ENCODE data around the gene MEX3C. TPM values are rescaled to one million over a fixed set of nuclear protein-coding genes. Genes with fewer than 3 reads are reported as not detected.

MEX3C gene
- polyA plus RNA-seq, 2 donors = 8.0 to 8.1 TPM

- Histone ChIP-seq H3K4me3 (ENCODE audit: low read depth in 1 of 2, low read length in 2 of 2) (no peak overlapping the region), H3K4me1 (ENCODE audit: control insufficient read depth in 2 of 2, insufficient read depth in 2 of 2, low read length in 1 of 2) (peaks cover 0 to 3% of the 10 kb centered on the region in 2 donors), H3K36me3 (ENCODE audit: control insufficient read depth in 2 of 2, insufficient read depth in 2 of 2, low read length in 1 of 2) (no peaks in the 10 kb centered on the region), H3K27me3 (ENCODE audit: control insufficient read depth in 1 of 2, insufficient read depth in 2 of 2, low read length in 2 of 2) (no peaks in the 10 kb centered on the region), H3K9me3 (ENCODE audit: control insufficient read depth in 2 of 2, insufficient read depth in 1 of 2, low read depth in 1 of 2, low read length in 1 of 2) (no peaks in the 10 kb centered on the region), H3K27ac (ENCODE audit: low read depth in 2 of 2, low read length in 1 of 2) (no peak overlapping the region)
- 52 to 65% methylated on average over 3 of the region's 3 CpGs for WGBS, 2 donors
Observed at GRCh38 chr18:51192696-51193095, 4.8 kb downstream of the MEX3C start.

GRCh38 chr18:51192026-51192425 is 5.5 kb downstream of the MEX3C start:
- H3K36me3 ChIP-seq (ENCODE audit: control insufficient read depth in 2 of 2, insufficient read depth in 2 of 2, low read length in 1 of 2) = no peaks in the 10 kb centered on the region
- H3K27me3 ChIP-seq (ENCODE audit: control insufficient read depth in 1 of 2, insufficient read depth in 2 of 2, low read length in 2 of 2) = no peaks in the 10 kb centered on the region
- H3K9me3 ChIP-seq (ENCODE audit: control insufficient read depth in 2 of 2, insufficient read depth in 1 of 2, low read depth in 1 of 2, low read length in 1 of 2) = no peaks in the 10 kb centered on the region
- 75 to 76% methylated on average over 2 of the region's 2 CpGs for WGBS, 2 donors
- no peak overlapping the region for H3K4me3 ChIP-seq (ENCODE audit: low read depth in 1 of 2, low read length in 2 of 2)
- H3K27ac ChIP-seq (ENCODE audit: low read depth in 2 of 2, low read length in 1 of 2) = no peak overlapping the region
- H3K4me1 ChIP-seq (ENCODE audit: control insufficient read depth in 2 of 2, insufficient read depth in 2 of 2, low read length in 1 of 2) = peaks cover 0 to 3% of the 10 kb centered on the region in 2 donors

GRCh38 chr18:51191128-51191717 is 6.3 kb downstream of the MEX3C start:
- no peaks in the 10 kb centered on the region for H3K27me3 ChIP-seq (ENCODE audit: control insufficient read depth in 1 of 2, insufficient read depth in 2 of 2, low read length in 2 of 2)
- H3K9me3 ChIP-seq (ENCODE audit: control insufficient read depth in 2 of 2, insufficient read depth in 1 of 2, low read depth in 1 of 2, low read length in 1 of 2) = no peaks in the 10 kb centered on the region
- peaks cover 0 to 3% of the 10 kb centered on the region in 2 donors for H3K4me1 ChIP-seq (ENCODE audit: control insufficient read depth in 2 of 2, insufficient read depth in 2 of 2, low read length in 1 of 2)
- no peak overlapping the region for H3K4me3 ChIP-seq (ENCODE audit: low read depth in 1 of 2, low read length in 2 of 2)
- H3K36me3 ChIP-seq (ENCODE audit: control insufficient read depth in 2 of 2, insufficient read depth in 2 of 2, low read length in 1 of 2) = no peaks in the 10 kb centered on the region
- WGBS, 2 donors = 37 to 46% methylated on average over 4 of the region's 4 CpGs
- H3K27ac ChIP-seq (ENCODE audit: low read depth in 2 of 2, low read length in 1 of 2) = no peak overlapping the region

- Histone ChIP-seq H3K4me3 (ENCODE audit: low read depth in 1 of 2, low read length in 2 of 2) (no peak overlapping the region), H3K9me3 (ENCODE audit: control insufficient read depth in 2 of 2, insufficient read depth in 1 of 2, low read depth in 1 of 2, low read length in 1 of 2) (no peaks in the 10 kb centered on the region), H3K27ac (ENCODE audit: low read depth in 2 of 2, low read length in 1 of 2) (no peak overlapping the region), H3K4me1 (ENCODE audit: control insufficient read depth in 2 of 2, insufficient read depth in 2 of 2, low read length in 1 of 2) (peaks cover 0 to 5% of the 10 kb centered on the region in 2 donors), H3K27me3 (ENCODE audit: control insufficient read depth in 1 of 2, insufficient read depth in 2 of 2, low read length in 2 of 2) (no peaks in the 10 kb centered on the region), H3K36me3 (ENCODE audit: control insufficient read depth in 2 of 2, insufficient read depth in 2 of 2, low read length in 1 of 2) (peaks cover 0 to 4% of the 10 kb centered on the region in 2 donors)
Observed at GRCh38 chr18:51190000-51190399, 7.5 kb downstream of the MEX3C start.

GRCh38 chr18:51188024-51188701 is 9.3 kb downstream of the MEX3C start:
- 76 to 84% methylated on average over 6 of the region's 6 CpGs for WGBS, 2 donors
- Histone ChIP-seq H3K36me3 (ENCODE audit: control insufficient read depth in 2 of 2, insufficient read depth in 2 of 2, low read length in 1 of 2) (peaks cover 0 to 4% of the 10 kb centered on the region in 2 donors), H3K27ac (ENCODE audit: low read depth in 2 of 2, low read length in 1 of 2) (no peak overlapping the region), H3K27me3 (ENCODE audit: control insufficient read depth in 1 of 2, insufficient read depth in 2 of 2, low read length in 2 of 2) (no peaks in the 10 kb centered on the region), H3K4me3 (ENCODE audit: low read depth in 1 of 2, low read length in 2 of 2) (no peak overlapping the region), H3K4me1 (ENCODE audit: control insufficient read depth in 2 of 2, insufficient read depth in 2 of 2, low read length in 1 of 2) (peaks cover 0 to 5% of the 10 kb centered on the region in 2 donors), H3K9me3 (ENCODE audit: control insufficient read depth in 2 of 2, insufficient read depth in 1 of 2, low read depth in 1 of 2, low read length in 1 of 2) (no peaks in the 10 kb centered on the region)

- Histone ChIP-seq H3K36me3 (ENCODE audit: control insufficient read depth in 2 of 2, insufficient read depth in 2 of 2, low read length in 1 of 2) (peaks cover 0 to 4% of the 10 kb centered on the region in 2 donors), H3K4me1 (ENCODE audit: control insufficient read depth in 2 of 2, insufficient read depth in 2 of 2, low read length in 1 of 2) (peaks cover 0 to 5% of the 10 kb centered on the region in 2 donors), H3K27me3 (ENCODE audit: control insufficient read depth in 1 of 2, insufficient read depth in 2 of 2, low read length in 2 of 2) (no peaks in the 10 kb centered on the region), H3K9me3 (ENCODE audit: control insufficient read depth in 2 of 2, insufficient read depth in 1 of 2, low read depth in 1 of 2, low read length in 1 of 2) (no peaks in the 10 kb centered on the region), H3K27ac (ENCODE audit: low read depth in 2 of 2, low read length in 1 of 2) (no peak overlapping the region), H3K4me3 (ENCODE audit: low read depth in 1 of 2, low read length in 2 of 2) (no peak overlapping the region)
- 93 to 96% methylated on average over 1 of the region's 1 CpG for WGBS, 2 donors
Observed at GRCh38 chr18:51185075-51185474, 12.4 kb downstream of the MEX3C start.

- Histone ChIP-seq H3K9me3 (ENCODE audit: control insufficient read depth in 2 of 2, insufficient read depth in 1 of 2, low read depth in 1 of 2, low read length in 1 of 2) (no peaks in the 10 kb centered on the region), H3K27me3 (ENCODE audit: control insufficient read depth in 1 of 2, insufficient read depth in 2 of 2, low read length in 2 of 2) (no peaks in the 10 kb centered on the region), H3K4me3 (ENCODE audit: low read depth in 1 of 2, low read length in 2 of 2) (no peak overlapping the region), H3K4me1 (ENCODE audit: control insufficient read depth in 2 of 2, insufficient read depth in 2 of 2, low read length in 1 of 2) (peaks cover 0 to 5% of the 10 kb centered on the region in 2 donors), H3K36me3 (ENCODE audit: control insufficient read depth in 2 of 2, insufficient read depth in 2 of 2, low read length in 1 of 2) (peaks cover 0 to 4% of the 10 kb centered on the region in 2 donors), H3K27ac (ENCODE audit: low read depth in 2 of 2, low read length in 1 of 2) (no peak overlapping the region)
- WGBS, 2 donors = 93 to 100% methylated on average over 1 of the region's 1 CpG
Observed at GRCh38 chr18:51184091-51184457, 13.4 kb downstream of the MEX3C start.

GRCh38 chr18:51183372-51184090 is 13.9 kb downstream of the MEX3C start:
- Histone ChIP-seq H3K27ac (ENCODE audit: low read depth in 2 of 2, low read length in 1 of 2) (no peak overlapping the region), H3K36me3 (ENCODE audit: control insufficient read depth in 2 of 2, insufficient read depth in 2 of 2, low read length in 1 of 2) (peaks cover 0 to 4% of the 10 kb centered on the region in 2 donors), H3K4me1 (ENCODE audit: control insufficient read depth in 2 of 2, insufficient read depth in 2 of 2, low read length in 1 of 2) (peaks cover 0 to 5% of the 10 kb centered on the region in 2 donors), H3K9me3 (ENCODE audit: control insufficient read depth in 2 of 2, insufficient read depth in 1 of 2, low read depth in 1 of 2, low read length in 1 of 2) (no peaks in the 10 kb centered on the region), H3K27me3 (ENCODE audit: control insufficient read depth in 1 of 2, insufficient read depth in 2 of 2, low read length in 2 of 2) (no peaks in the 10 kb centered on the region), H3K4me3 (ENCODE audit: low read depth in 1 of 2, low read length in 2 of 2) (no peak overlapping the region)
- 94 to 96% methylated on average over 1 of the region's 1 CpG for WGBS, 2 donors

- no peak overlapping the region for H3K4me3 ChIP-seq (ENCODE audit: low read depth in 1 of 2, low read length in 2 of 2)
- H3K36me3 ChIP-seq (ENCODE audit: control insufficient read depth in 2 of 2, insufficient read depth in 2 of 2, low read length in 1 of 2) = peaks cover 0 to 4% of the 10 kb centered on the region in 2 donors
- peaks cover 0 to 3% of the 10 kb centered on the region in 2 donors for H3K4me1 ChIP-seq (ENCODE audit: control insufficient read depth in 2 of 2, insufficient read depth in 2 of 2, low read length in 1 of 2)
- no peaks in the 10 kb centered on the region for H3K9me3 ChIP-seq (ENCODE audit: control insufficient read depth in 2 of 2, insufficient read depth in 1 of 2, low read depth in 1 of 2, low read length in 1 of 2)
- H3K27me3 ChIP-seq (ENCODE audit: control insufficient read depth in 1 of 2, insufficient read depth in 2 of 2, low read length in 2 of 2) = no peaks in the 10 kb centered on the region
- no peak overlapping the region for H3K27ac ChIP-seq (ENCODE audit: low read depth in 2 of 2, low read length in 1 of 2)
Observed at GRCh38 chr18:51182824-51183223, 14.7 kb downstream of the MEX3C start.
